A673 (cell line): ENCODE measurements around the gene CFAP46.
"Not testable (repeated sequence)": the region's sequence is repeated elsewhere in the genome, so short reads cannot be mapped to it uniquely, and the experiment has no call there.

ENCODE experiments used
- CTCF ChIP-seq: fragments of 300-800, 200-600 bp; sonication (generic); conservative IDR thresholded peaks from 2 replicates; pipeline ENCODE4 v1.5.1; 2017; ENCODE audit warnings: low read depth, mild to moderate bottlenecking, antibody characterized with exemption, low read length, moderate library complexity, mixed read lengths
- EZH2 ChIP-seq: fragments of 200-600 bp; sonication (generic); IDR thresholded peaks from 2 replicates; pipeline ENCODE4 v1.6.1; 2017; ENCODE audit warnings: borderline replicate concordance, low read depth, mild to moderate bottlenecking, mixed read lengths, antibody characterized with exemption, low read length; ENCODE audit not compliant: poor library complexity, severe bottlenecking

DNA sequence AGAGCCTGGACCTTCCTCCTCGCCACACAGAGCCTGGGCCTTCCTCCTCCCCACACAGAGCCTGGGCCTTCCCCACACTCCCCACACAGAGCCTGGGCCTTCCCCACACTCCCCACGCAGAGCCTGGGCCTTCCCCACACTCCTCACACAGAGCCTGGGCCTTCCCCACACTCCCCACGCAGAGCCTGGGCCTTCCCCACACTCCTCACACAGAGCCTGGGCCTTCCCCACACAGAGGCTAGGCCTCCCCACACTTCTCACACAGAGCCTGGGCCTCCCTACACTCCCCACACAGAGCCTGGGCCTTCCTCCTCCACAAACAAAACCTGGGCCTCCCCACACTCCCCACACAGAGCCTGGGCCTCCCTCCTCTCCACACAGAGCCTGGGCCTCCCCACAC is 11.7 kb downstream of the CFAP46 start:
- TF ChIP-seq CTCF, EZH2: not testable (repeated sequence)
